ENCODE measurements around the gene GABRG2. TPM values are rescaled to one million over a fixed set of nuclear protein-coding genes. Genes with fewer than 3 reads are reported as not detected.

The GABRG2 gene
- total RNA-seq, 2 experiments from 2014 or later = not detected

- no peaks in the 10 kb centered on the region for H3K36me3 Mint-ChIP-seq (ENCODE audit: low read depth)
- CTCF ChIA-PET = no interaction called here
Measured at GRCh38 chr5:162119801-162120200, 52.2 kb downstream of the GABRG2 start.

GRCh38 chr5:162128117-162128516 is 60.5 kb downstream of the GABRG2 start:
- no peak overlapping the region for H3K4me3 Mint-ChIP-seq

More at GRCh38 chr5:162119801-162120200, 52.2 kb downstream of the GABRG2 start:
- no peak for DNase-seq
- H3K9me3 Mint-ChIP-seq = no peaks in the 10 kb centered on the region
- no peak overlapping the region for H3K27ac Mint-ChIP-seq
- POLR2A ChIA-PET = no interaction called here
- H3K4me3 Mint-ChIP-seq = no peak overlapping the region
- no peaks in the 10 kb centered on the region for H3K27me3 Mint-ChIP-seq
- H3K4me1 Mint-ChIP-seq = no peaks in the 10 kb centered on the region

GRCh38 chr5:162132348-162132747 is 64.8 kb downstream of the GABRG2 start:
- Mint-ChIP-seq H3K9me3 (peaks cover 4% of the 10 kb centered on the region), H3K27me3 (no peaks in the 10 kb centered on the region), H3K4me3 (no peak overlapping the region), H3K36me3 (ENCODE audit: low read depth) (no peaks in the 10 kb centered on the region), H3K4me1 (no peaks in the 10 kb centered on the region), H3K27ac (no peak overlapping the region)
- POLR2A ChIA-PET = no interaction called here
- CTCF ChIA-PET = no interaction called here
- DNase-seq = no peak

More at GRCh38 chr5:162128117-162128516, 60.5 kb downstream of the GABRG2 start:
- Mint-ChIP-seq H3K4me1 (no peaks in the 10 kb centered on the region), H3K27me3 (no peaks in the 10 kb centered on the region), H3K27ac (no peak overlapping the region), H3K9me3 (no peaks in the 10 kb centered on the region), H3K36me3 (ENCODE audit: low read depth) (no peaks in the 10 kb centered on the region)
- ChIA-PET POLR2A (no interaction called here), CTCF (no interaction called here)
- DNase-seq = no peak

GRCh38 chr5:162139190-162139589 is 71.6 kb downstream of the GABRG2 start:
- peaks cover 7% of the 10 kb centered on the region for H3K9me3 Mint-ChIP-seq
- no peaks in the 10 kb centered on the region for H3K36me3 Mint-ChIP-seq (ENCODE audit: low read depth)
- H3K27ac Mint-ChIP-seq = no peak overlapping the region
- ChIA-PET POLR2A (no interaction called here), CTCF (no interaction called here)
- no peaks in the 10 kb centered on the region for H3K4me1 Mint-ChIP-seq
- no peak overlapping the region for H3K4me3 Mint-ChIP-seq
- H3K27me3 Mint-ChIP-seq = no peaks in the 10 kb centered on the region
- DNase-seq = no peak

GRCh38 chr5:162154242-162154641 is 86.7 kb downstream of the GABRG2 start:
- no peaks in the 10 kb centered on the region for H3K27me3 Mint-ChIP-seq
- H3K27ac Mint-ChIP-seq = no peak overlapping the region
- H3K4me1 Mint-ChIP-seq = no peaks in the 10 kb centered on the region
- POLR2A ChIA-PET = interaction anchor here (0.8 kb wide), 1 partner anchor 986 kb away, joined by 3 read pairs; no protein-coding TSS in a partner anchor
- H3K4me3 Mint-ChIP-seq = no peak overlapping the region
- CTCF ChIA-PET = no interaction called here
- H3K9me3 Mint-ChIP-seq = no peaks in the 10 kb centered on the region
- no peaks in the 10 kb centered on the region for H3K36me3 Mint-ChIP-seq (ENCODE audit: low read depth)
- DNase-seq = no peak

GRCh38 chr5:162160401-162160800 is 92.8 kb downstream of the GABRG2 start:
- H3K27ac Mint-ChIP-seq = no peak overlapping the region
- no peaks in the 10 kb centered on the region for H3K36me3 Mint-ChIP-seq (ENCODE audit: low read depth)
- no peaks in the 10 kb centered on the region for H3K9me3 Mint-ChIP-seq
- H3K27me3 Mint-ChIP-seq = no peaks in the 10 kb centered on the region
- CTCF ChIA-PET = no interaction called here
- no peaks in the 10 kb centered on the region for H3K4me1 Mint-ChIP-seq
- no peak for DNase-seq
- POLR2A ChIA-PET = no interaction called here
- H3K4me3 Mint-ChIP-seq = no peak overlapping the region

- DNase-seq = no peak
- CTCF ChIA-PET = no interaction called here
Measured at GRCh38 chr5:162163663-162164062, 96.1 kb downstream of the GABRG2 start.

GRCh38 chr5:162174358-162174974 is 106.9 kb downstream of the GABRG2 start:
- ChIA-PET POLR2A (no interaction called here), CTCF (interaction anchor here (0.7 kb wide), 1 partner anchor 264 kb away, joined by 4 read pairs; no protein-coding TSS in a partner anchor)
- Mint-ChIP-seq H3K27me3 (no peaks in the 10 kb centered on the region), H3K36me3 (ENCODE audit: low read depth) (no peaks in the 10 kb centered on the region), H3K9me3 (peaks cover 2% of the 10 kb centered on the region), H3K4me1 (no peaks in the 10 kb centered on the region), H3K4me3 (no peak overlapping the region), H3K27ac (no peak overlapping the region)
- no peak for DNase-seq

More at GRCh38 chr5:162163663-162164062, 96.1 kb downstream of the GABRG2 start:
- Mint-ChIP-seq H3K36me3 (ENCODE audit: low read depth) (no peaks in the 10 kb centered on the region), H3K27ac (no peak overlapping the region), H3K4me1 (no peaks in the 10 kb centered on the region), H3K9me3 (peaks cover 12% of the 10 kb centered on the region), H3K27me3 (no peaks in the 10 kb centered on the region), H3K4me3 (no peak overlapping the region)
- POLR2A ChIA-PET = no interaction called here

GRCh38 chr5:162187371-162187770 is 119.8 kb downstream of the GABRG2 start:
- CTCF ChIA-PET = no interaction called here

GRCh38 chr5:162189719-162190118 is 122.1 kb downstream of the GABRG2 start:
- Mint-ChIP-seq H3K27me3 (no peaks in the 10 kb centered on the region), H3K4me3 (no peak overlapping the region), H3K27ac (no peak overlapping the region), H3K36me3 (ENCODE audit: low read depth) (no peaks in the 10 kb centered on the region), H3K9me3 (peaks cover 6% of the 10 kb centered on the region), H3K4me1 (no peaks in the 10 kb centered on the region)
- DNase-seq = no peak
- ChIA-PET POLR2A (no interaction called here), CTCF (no interaction called here)

More at GRCh38 chr5:162187371-162187770, 119.8 kb downstream of the GABRG2 start:
- Mint-ChIP-seq H3K4me1 (no peaks in the 10 kb centered on the region), H3K27me3 (no peaks in the 10 kb centered on the region), H3K4me3 (no peak overlapping the region), H3K9me3 (peaks cover 2% of the 10 kb centered on the region), H3K27ac (no peak overlapping the region), H3K36me3 (ENCODE audit: low read depth) (no peaks in the 10 kb centered on the region)
- POLR2A ChIA-PET = no interaction called here
- no peak for DNase-seq

GRCh38 chr5:162193012-162193411 is 125.4 kb downstream of the GABRG2 start:
- POLR2A ChIA-PET = no interaction called here
- Mint-ChIP-seq H3K36me3 (ENCODE audit: low read depth) (no peaks in the 10 kb centered on the region), H3K4me3 (no peak overlapping the region), H3K27ac (no peak overlapping the region), H3K27me3 (no peaks in the 10 kb centered on the region), H3K9me3 (peaks cover 4% of the 10 kb centered on the region), H3K4me1 (no peaks in the 10 kb centered on the region)
- CTCF ChIA-PET = interaction anchor here (0.6 kb wide), 1 partner anchor 108 kb away, joined by 3 read pairs; no protein-coding TSS in a partner anchor
- no peak for DNase-seq

GRCh38 chr5:162196351-162196750 is 128.8 kb downstream of the GABRG2 start:
- no peaks in the 10 kb centered on the region for H3K27me3 Mint-ChIP-seq
- no peak for DNase-seq
- CTCF ChIA-PET = no interaction called here

GRCh38 chr5:162202285-162202880 is 134.8 kb downstream of the GABRG2 start:
- POLR2A ChIA-PET = no interaction called here
- DNase-seq = no peak

More at GRCh38 chr5:162196351-162196750, 128.8 kb downstream of the GABRG2 start:
- peaks cover 4% of the 10 kb centered on the region for H3K9me3 Mint-ChIP-seq
- H3K27ac Mint-ChIP-seq = no peak overlapping the region
- H3K4me3 Mint-ChIP-seq = no peak overlapping the region
- H3K36me3 Mint-ChIP-seq (ENCODE audit: low read depth) = no peaks in the 10 kb centered on the region
- POLR2A ChIA-PET = no interaction called here
- H3K4me1 Mint-ChIP-seq = no peaks in the 10 kb centered on the region

More at GRCh38 chr5:162202285-162202880, 134.8 kb downstream of the GABRG2 start:
- Mint-ChIP-seq H3K27ac (no peak overlapping the region), H3K27me3 (no peaks in the 10 kb centered on the region), H3K4me1 (no peaks in the 10 kb centered on the region), H3K9me3 (no peaks in the 10 kb centered on the region), H3K4me3 (no peak overlapping the region), H3K36me3 (ENCODE audit: low read depth) (no peaks in the 10 kb centered on the region)
- CTCF ChIA-PET = no interaction called here

Measured in activated CD4-positive, alpha-beta T cell treated with anti-CD3 and anti-CD28 coated beads, Interleukin-2, amount 10 ng/mL, durations not matched to agents 7 days and 5 days (primary cell).